NCI-H187 (cell line): Measurements from ENCODE around the gene ERI3.

ENCODE experiments used
- DNase-seq, 2 experiments: peaks; one replicate each; lab custom pipeline; 2025; lab: John Stamatoyannopoulos, UW

Gene ERI3

DNA sequence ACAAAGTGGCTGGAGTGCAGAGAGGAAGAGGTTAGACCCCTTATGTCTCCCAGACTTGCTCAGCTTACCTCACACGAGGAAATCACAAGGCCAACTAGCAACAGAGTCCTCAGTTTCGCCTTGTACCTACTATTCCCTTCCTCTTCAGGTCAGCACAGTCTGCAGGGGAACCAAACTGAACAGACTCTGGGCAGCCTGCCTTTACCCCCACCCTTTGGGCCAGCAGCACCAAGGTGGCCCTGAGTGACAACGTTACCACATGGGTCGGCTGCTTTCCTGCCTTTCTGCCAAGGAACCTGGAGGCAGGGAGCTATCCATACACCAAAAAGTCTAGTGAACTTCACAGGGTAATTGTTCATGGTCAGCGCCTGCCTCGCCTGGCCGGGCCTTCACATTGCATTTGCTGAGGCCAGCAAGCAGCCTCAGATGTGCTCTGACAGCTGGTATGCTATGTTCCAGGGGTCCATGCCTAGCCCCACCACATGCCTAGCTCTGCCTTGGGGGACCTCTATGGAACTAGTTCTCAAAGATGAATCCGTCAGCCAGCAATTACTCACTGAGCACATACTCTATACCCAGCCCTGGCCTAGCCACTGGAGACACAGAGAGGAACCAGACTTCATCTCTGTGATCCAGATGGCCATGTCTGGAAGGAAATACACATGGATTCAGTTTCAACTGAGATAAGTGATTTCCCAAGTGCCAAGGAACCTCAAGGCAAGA, 72.2 kb downstream of the ERI3 start:
- no peak for DNase-seq

DNA sequence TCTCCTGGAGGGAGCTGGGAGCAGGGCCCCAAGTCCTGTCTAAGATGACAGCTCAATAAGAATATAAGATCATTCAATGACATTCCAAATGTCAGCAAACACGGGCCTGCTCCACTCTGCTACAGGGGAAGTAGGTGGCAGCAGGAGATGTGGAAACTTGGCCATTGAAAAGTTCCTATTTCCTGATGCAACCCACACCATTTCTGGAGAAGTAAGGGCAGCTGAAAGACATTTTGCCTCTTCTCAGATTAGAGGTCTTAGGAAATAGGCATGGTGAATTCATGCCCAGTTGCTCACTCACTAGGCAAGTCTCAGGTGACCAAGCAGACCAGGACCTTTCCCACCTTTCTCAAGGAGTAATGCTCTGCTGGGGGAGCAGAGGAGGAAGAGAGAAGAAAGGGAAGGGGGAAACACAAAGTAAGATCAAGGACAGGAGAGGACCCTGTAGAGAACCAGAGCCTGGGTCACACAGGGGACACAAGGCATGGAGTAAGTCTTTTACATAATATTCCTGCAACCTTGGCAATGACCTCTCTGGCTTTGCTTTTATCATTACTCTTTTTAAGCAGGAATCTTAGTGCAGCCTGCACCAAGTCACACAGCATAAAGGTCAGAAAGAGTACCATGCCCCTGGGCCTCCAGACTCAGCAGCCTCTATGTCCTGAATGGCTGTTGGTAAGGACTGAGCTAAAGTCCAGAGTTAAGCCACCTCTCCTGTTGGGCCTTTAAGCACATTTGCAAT, 72.9 kb downstream of the ERI3 start:
- no peak for DNase-seq

GRCh38 chr1:44276901-44277300, 78.2 kb downstream of the ERI3 start:
- no peak for DNase-seq

- peak; percentile 30 to 73 for DNase-seq
Observed at GRCh38 chr1:44275991-44276405, 79.1 kb downstream of the ERI3 start.

DNA sequence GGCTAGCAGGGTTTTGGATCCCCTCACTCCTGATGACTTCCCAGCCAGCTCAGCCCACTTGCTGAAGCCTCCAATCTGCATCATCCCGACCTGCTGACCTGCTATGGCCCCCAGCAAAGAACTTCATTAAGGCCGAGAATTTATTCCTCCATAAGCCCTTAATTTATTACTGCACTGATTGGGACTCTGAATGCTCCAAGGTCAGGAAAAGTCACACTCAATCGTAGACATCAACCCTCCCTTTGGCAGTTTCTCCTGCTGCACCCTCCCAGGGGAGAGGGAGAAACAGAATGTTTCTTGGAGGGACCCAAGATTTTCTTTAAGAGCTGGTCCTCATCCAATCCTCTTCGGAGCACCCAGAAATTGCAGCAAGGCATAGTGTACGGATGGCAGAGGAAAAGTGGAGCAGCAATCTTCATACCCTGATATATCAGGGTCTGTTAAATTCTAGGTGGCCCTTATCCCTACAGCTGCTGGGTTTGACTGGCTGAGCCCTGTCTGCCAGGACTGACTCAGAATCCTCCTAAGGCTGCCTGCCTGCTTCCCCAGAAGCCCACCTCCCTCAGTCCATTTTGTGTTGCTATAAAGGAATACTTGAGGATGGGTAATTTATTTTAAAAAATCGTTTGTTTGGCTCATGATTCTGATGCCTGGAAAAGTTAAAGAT, 79.6 kb downstream of the ERI3 start:
- no peak for DNase-seq

GRCh38 chr1:44273560-44274350, 81.3 kb downstream of the ERI3 start:
- DNase-seq: no peak

DNA sequence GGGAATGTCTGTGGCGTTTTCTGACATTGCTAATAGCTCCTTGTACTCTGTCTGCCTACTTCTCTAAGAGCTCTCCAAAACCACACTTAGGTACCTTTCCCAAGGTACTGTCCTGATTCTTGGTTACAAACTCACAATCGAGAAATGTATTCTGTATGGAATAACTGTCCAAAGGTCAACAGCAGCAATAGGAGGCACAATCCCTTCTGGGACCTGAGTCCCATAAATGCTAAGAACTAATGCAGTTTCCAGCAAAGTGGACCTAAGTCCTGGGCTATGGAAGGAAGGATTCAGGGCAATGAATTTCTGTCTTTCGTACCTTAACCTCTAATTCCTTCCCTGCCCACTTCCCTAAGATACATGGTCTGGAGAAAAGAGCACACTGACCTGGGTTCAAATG, 82.1 kb downstream of the ERI3 start:
- no peak for DNase-seq

DNA sequence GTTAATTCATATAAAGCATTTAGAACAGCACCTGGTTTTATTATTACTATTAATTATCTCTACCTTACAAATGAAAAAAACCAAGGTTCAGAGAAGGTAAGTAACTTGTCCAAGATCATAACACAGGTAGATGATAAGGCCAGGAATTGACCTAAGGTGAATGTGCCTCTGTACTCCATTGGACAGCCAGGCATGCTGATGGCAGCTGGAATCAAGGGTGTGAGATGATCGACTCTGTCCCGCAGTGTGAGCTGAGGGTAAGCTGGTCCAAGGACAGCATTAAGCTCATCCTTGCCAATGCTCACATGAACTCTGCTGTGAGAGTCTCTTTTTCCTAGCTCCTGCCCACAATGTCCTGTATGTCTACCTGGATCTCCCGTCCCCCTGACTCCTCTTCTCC, 83.4 kb downstream of the ERI3 start:
- DNase-seq: no peak

DNA sequence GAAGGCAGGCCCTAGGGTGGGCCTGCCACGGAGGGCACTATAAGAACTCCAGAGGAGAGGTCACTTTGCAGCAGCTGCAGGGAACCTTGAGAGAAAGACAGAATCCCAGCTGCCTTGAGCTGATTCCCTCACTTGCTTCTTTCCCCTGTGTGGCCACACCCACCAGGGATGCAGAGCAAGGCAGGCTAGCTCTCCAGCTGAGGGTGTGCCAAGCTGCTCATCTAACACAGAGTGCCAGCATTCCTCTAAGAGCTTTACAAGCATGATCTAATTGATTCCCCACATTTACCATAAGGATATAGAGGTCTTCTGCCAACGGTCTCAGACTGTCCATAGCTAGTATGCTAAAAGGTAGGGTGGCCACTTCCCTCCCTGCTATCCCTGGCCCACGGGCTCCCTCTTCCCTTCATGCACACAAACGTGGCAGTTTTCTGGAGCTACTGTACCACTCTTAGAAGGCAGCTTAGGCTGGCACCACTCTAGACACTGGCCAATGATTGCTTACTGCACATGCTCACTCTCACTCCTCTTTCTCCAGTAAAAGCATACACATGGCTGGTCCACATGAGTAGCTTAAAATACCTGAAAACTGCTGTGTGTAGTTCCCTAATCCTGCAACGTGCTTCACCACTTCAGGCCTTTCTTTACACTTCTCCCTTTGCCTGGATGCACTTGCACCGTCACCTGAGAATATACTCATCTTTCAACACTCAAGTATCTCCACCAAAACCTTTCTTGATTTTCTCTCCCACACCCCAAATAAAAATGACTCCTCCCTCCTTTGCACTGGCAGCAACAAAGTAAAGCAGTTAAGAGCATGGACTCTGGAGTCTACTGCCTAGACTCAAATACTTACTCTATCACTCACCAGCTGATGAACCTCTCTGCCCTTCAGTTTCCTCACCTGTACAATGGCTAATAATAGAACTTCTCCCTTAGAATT, 84.1 kb downstream of the ERI3 start:
- DNase-seq: peak in 1 of 2 experiments; percentile 5

- DNase-seq: no peak
Observed at GRCh38 chr1:44268054-44268453, 87.0 kb downstream of the ERI3 start.

GRCh38 chr1:44267438-44267837, 87.6 kb downstream of the ERI3 start:
- DNase-seq: no peak

DNA sequence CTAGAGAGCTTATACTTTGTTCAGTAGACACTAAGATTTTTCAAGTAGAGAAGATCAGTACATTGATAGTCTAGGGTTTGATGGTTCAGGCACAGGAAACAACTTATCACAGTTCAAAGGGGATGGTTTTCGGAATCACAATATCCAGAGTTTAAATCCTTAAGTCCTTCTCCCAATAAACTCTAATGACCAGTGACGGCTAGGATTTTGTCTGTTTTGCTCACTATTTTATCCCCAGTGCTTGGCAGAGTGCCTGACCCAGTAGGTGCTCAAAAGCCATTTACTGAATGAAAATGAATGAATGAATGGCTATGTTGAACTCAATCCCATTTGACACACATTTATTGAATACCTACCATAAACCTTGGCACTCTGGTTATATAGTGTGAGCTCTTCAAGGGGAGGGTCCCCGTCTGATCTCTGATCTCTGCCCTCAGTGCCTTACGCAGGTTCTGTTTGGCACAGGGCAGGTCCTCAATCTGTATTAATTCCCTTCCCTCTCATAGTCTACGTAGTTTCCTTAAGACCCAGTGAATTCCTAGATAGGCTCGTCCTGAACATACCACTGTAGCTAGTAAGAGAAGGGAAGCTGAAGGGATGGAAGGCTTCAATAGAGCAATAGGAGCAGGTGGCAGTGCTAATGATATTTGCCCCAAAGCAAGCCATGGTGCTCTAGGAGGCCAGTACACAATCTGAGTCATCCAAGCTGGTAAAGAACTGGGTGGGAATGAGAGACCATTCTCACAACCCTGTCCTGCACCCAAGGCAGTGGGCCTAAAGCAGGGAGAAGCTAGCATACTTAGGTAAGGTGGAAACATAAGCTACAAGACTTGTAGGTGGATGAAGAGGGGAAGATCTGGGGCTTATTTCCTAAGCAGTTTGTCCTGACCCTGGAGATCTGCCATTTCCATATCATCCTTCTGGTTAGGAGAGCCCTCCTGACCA, 88.4 kb downstream of the ERI3 start:
- no peak for DNase-seq

- no peak for DNase-seq
Observed at GRCh38 chr1:44265656-44266358, 89.2 kb downstream of the ERI3 start.

DNA sequence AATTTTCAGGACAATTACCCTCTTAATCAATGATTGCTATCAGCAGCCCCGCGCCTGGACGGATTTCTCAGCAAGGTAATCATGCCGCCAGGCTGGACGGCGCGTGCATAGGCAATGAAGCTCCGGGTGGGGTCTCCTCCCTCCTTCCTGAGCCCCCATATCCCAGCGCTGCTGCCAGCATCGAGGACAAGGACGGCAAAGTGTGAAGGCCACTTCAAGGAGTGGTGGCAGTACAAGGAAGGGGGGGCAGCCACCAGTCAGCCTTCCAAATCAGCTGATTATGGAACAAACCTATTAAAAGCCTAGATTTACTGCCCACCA, 90.6 kb downstream of the ERI3 start:
- no peak for DNase-seq

DNA sequence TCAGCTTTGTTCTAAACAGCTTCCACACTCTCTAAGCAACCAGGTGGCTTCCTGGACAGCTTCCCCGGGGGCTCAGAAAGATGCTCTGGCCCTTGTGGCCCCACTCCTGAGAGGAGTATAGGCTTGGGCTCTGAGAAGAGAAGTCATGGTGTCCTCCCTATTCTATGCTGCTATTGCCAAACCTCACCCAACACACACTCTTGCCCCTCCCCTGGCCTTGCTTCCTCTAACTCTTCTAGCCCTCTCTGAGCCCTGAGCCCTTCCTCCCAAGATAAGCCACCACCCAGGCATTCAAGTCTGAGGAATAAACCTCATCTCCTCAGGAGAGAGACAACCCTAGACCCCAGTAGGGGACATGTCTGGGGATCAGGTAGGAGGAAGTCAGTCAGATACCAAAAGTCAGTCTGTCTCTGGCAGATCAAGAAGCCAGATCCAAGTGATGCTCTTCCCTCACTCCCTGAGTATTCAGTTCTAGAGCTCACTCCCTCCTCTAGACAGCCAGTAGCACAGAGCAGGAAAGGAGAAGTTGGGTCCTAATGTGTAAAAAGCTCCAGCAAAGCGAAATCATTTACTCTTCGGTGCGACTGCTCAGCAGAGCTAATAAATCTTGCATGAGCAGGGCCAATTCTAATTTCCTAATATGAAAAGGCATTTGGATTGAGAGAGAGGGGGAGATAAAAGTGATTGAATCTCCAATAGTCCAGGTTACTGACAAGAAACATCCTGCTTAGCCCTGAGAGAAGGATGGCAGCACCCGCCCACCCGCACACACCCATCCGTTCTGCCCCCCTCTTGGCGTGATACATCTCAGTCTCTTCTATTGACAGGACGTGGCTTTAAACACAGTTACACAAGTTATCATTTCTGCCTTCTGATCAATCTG, 91.2 kb downstream of the ERI3 start:
- DNase-seq: no peak

DNA sequence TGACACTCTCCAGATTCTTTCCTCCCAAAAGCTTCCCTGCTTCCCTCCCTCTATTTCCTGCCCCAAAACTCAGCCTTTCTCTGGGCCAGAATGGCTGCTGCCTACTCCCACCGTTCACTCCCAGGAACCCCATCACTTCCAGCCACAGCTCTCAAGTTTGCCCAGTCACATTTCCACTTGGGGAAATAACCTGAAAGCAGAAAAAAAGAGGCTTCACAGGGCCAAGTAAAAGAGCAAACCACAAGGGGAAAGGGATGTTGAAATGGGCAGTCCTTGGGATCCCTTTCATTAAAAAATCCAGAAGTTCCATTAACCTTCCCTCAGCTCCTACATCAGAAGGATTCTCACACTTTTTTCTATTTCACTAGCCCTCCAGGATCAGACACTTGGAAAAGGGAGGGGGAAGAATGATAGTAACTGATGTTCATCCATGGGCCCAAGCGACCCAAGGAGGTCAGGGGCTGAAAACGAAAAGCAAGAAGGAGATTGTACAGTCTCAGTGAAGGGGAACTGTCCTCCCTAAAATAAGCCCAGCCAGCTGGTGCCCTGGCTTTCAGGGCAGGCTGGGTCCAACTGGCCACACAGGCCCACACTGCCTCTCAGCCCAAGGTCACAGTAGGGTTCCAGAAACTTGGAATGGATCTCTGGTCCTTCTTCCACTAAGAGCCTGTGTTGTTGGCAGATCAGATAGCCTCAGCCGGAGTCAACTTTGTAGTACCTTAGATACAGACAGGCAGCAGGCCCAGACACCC, 92.1 kb downstream of the ERI3 start:
- no peak for DNase-seq

GRCh38 chr1:44262414-44262813, 92.6 kb downstream of the ERI3 start:
- DNase-seq: no peak

GRCh38 chr1:44261962-44262361, 93.1 kb downstream of the ERI3 start:
- DNase-seq: no peak
